WTC11 (cell line): ENCODE data around the gene SCYGR8. TPM values are rescaled to one million over a fixed set of nuclear protein-coding genes. Genes with fewer than 3 reads are reported as not detected.

Experiments
- ATAC-seq: fragments of 200-7000 bp; cut with Tn5 transposase; 2 replicates; pipeline ENCODE4 v1.10.0; 2021; ENCODE audit warnings: mild to moderate bottlenecking, moderate library complexity
- CTCF ChIA-PET: fragments of 300-600 bp; sonication (Branson Sonifier 250); formaldehyde crosslinking; loops from one replicate; lab custom pipeline; 2021; ENCODE audit warnings: antibody characterized with exemption; lab: Charles Lee
- POLR2A ChIA-PET: fragments of 350-600 bp; sonication (Branson Sonifier 250); formaldehyde crosslinking; loops from one replicate; lab custom pipeline; 2021; ENCODE audit warnings: antibody characterized with exemption; lab: Charles Lee
- DNase-seq: peaks from one replicate; pipeline ENCODE4 v3.0.0; 2021; ENCODE audit warnings: low spot score
- H3K27ac Mint-ChIP-seq: 2 replicates; pipeline ENCODE4 v1.8.0; 2021; ENCODE audit warnings: mixed read lengths
- H3K27me3 Mint-ChIP-seq: 2 replicates; pipeline ENCODE4 v1.8.0; 2021; ENCODE audit warnings: low read depth, mild to moderate bottlenecking, moderate library complexity, mixed read lengths
- H3K36me3 Mint-ChIP-seq: 2 replicates; pipeline ENCODE4 v1.8.0; 2021; ENCODE audit warnings: mixed read lengths
- H3K4me1 Mint-ChIP-seq: 2 replicates; pipeline ENCODE4 v1.8.0; 2022; ENCODE audit warnings: mixed read lengths
- H3K4me3 Mint-ChIP-seq: 2 replicates; pipeline ENCODE4 v1.8.0; 2021; ENCODE audit warnings: mild to moderate bottlenecking, moderate library complexity, mixed read lengths
- H3K9me3 Mint-ChIP-seq: 2 replicates; pipeline ENCODE4 v1.8.0; 2021; ENCODE audit warnings: mixed read lengths
- CREM ChIP-seq: sonication (generic); formaldehyde crosslinking; IDR thresholded peaks from 2 replicates; pipeline ENCODE4 v1.8.1; 2022; ENCODE audit warnings: mild to moderate bottlenecking, missing genetic modification reagents, moderate library complexity
- ESRRA ChIP-seq: sonication (generic); formaldehyde crosslinking; IDR thresholded peaks from 2 replicates; pipeline ENCODE4 v1.8.1; 2022; ENCODE audit warnings: mild to moderate bottlenecking, missing genetic modification reagents, borderline replicate concordance
- GTF2I ChIP-seq: fragments of 250-450 bp; sonication (Bioruptor Pico); conservative IDR thresholded peaks from 2 replicates; pipeline ENCODE4 v1.4.0; 2021; ENCODE audit warnings: mild to moderate bottlenecking
- MYBL2 ChIP-seq: sonication (generic); formaldehyde crosslinking; IDR thresholded peaks from 2 replicates; pipeline ENCODE4 v1.8.1; 2023; ENCODE audit warnings: mild to moderate bottlenecking, moderate library complexity, missing genetic modification reagents
- NFATC4 ChIP-seq: fragments of 250-450 bp; sonication (Bioruptor Pico); IDR thresholded peaks from 2 replicates; pipeline ENCODE4 v1.9.0; 2021; ENCODE audit warnings: mild to moderate bottlenecking
- NR3C1 ChIP-seq: sonication (generic); formaldehyde crosslinking; conservative IDR thresholded peaks from 2 replicates; pipeline ENCODE4 v1.8.1; 2023; ENCODE audit warnings: low read depth, mild to moderate bottlenecking, missing genetic modification reagents
- SOX15 ChIP-seq: fragments of 250-450 bp; sonication (Bioruptor Pico); IDR thresholded peaks from 2 replicates; pipeline ENCODE4 v1.9.0; 2021; ENCODE audit warnings: mild to moderate bottlenecking
- TEAD4 ChIP-seq: sonication (generic); formaldehyde crosslinking; IDR thresholded peaks from 2 replicates; pipeline ENCODE4 v1.8.0; 2022; ENCODE audit warnings: mild to moderate bottlenecking, missing genetic modification reagents
- ZNF281 ChIP-seq: sonication (generic); formaldehyde crosslinking; IDR thresholded peaks from 2 replicates; pipeline ENCODE4 v1.8.0; 2023; ENCODE audit warnings: mild to moderate bottlenecking, missing genetic modification reagents
- ZNF317 ChIP-seq: sonication (generic); formaldehyde crosslinking; IDR thresholded peaks from 2 replicates; pipeline ENCODE4 v1.8.1; 2023; ENCODE audit warnings: low read depth, mild to moderate bottlenecking, moderate library complexity, missing genetic modification reagents, borderline replicate concordance
- ZNF396 ChIP-seq: fragments of 250-450 bp; sonication (Bioruptor Pico); IDR thresholded peaks from 2 replicates; pipeline ENCODE4 v1.8.0; 2021; ENCODE audit warnings: mild to moderate bottlenecking, moderate library complexity, borderline replicate concordance
- ZNF416 ChIP-seq: fragments of 250-450 bp; sonication (Bioruptor Pico); IDR thresholded peaks from 2 replicates; pipeline ENCODE4 v1.9.0; 2021; ENCODE audit warnings: mild to moderate bottlenecking, inconsistent platforms
- ZNF671 ChIP-seq: fragments of 250-450 bp; sonication (Bioruptor Pico); IDR thresholded peaks from 2 replicates; pipeline ENCODE4 v1.8.0; 2021; ENCODE audit warnings: mild to moderate bottlenecking
- total RNA-seq: library from RNA; stranded (reverse); gene quantifications from 3 replicates; pipeline ENCODE4 v1.2.3, GENCODE V29; 2021
- TF ChIP-seq, protein P1 (sequence below): sonication (generic); formaldehyde crosslinking; IDR thresholded peaks from 2 replicates; pipeline ENCODE4 v1.8.0; 2022; ENCODE audit warnings: mild to moderate bottlenecking, missing genetic modification reagents
- TF ChIP-seq, protein P2 (sequence below): sonication (generic); formaldehyde crosslinking; IDR thresholded peaks from 2 replicates; pipeline ENCODE4 v1.8.1; 2022; ENCODE audit warnings: mild to moderate bottlenecking, moderate library complexity, missing genetic modification reagents
- TF ChIP-seq, protein P3 (sequence below): fragments of 250-450 bp; sonication (Bioruptor Pico); IDR thresholded peaks from 2 replicates; pipeline ENCODE4 v1.9.0; 2021; ENCODE audit warnings: mild to moderate bottlenecking
- TF ChIP-seq, protein P4 (sequence below): sonication (generic); formaldehyde crosslinking; IDR thresholded peaks from 2 replicates; pipeline ENCODE4 v1.8.1; 2023; ENCODE audit warnings: mild to moderate bottlenecking, moderate library complexity, missing genetic modification reagents
- TF ChIP-seq, protein P5 (sequence below): fragments of 200-600 bp; IDR thresholded peaks from 2 replicates; pipeline ENCODE4 v1.8.0; 2022; ENCODE audit warnings: antibody characterized with exemption

SCYGR8 gene
- total RNA-seq, 1 experiment from 2014 or later, result not detected

GRCh38 chr2:227759411-227760118, 13.9 kb downstream of the SCYGR8 start:
- H3K9me3 Mint-ChIP-seq, result no peaks in the 10 kb centered on the region; the same call in 1 of the 2 replicates
- no peaks in the 10 kb centered on the region; the same call in 1 of the 2 replicates for H3K27me3 Mint-ChIP-seq
- DNase-seq (no peak), ATAC-seq (peak; percentile 43)
- TF ChIP-seq ZNF396 (CRISPR knock-in tag) (no peak), ESRRA (CRISPR knock-in tag) (no peak), ZNF416 (CRISPR knock-in tag) (no peak), ZNF317 (CRISPR knock-in tag) (no peak), NR3C1 (CRISPR knock-in tag) (no peak), MYBL2 (CRISPR knock-in tag) (no peak), ZNF671 (CRISPR knock-in tag) (no peak), TEAD4 (CRISPR knock-in tag) (no peak), NFATC4 (CRISPR knock-in tag) (no peak), SOX15 (CRISPR knock-in tag) (no peak), CREM (CRISPR knock-in tag) (no peak), ZNF281 (no peak), GTF2I (no peak)
- TF ChIP-seq, protein P1, sequence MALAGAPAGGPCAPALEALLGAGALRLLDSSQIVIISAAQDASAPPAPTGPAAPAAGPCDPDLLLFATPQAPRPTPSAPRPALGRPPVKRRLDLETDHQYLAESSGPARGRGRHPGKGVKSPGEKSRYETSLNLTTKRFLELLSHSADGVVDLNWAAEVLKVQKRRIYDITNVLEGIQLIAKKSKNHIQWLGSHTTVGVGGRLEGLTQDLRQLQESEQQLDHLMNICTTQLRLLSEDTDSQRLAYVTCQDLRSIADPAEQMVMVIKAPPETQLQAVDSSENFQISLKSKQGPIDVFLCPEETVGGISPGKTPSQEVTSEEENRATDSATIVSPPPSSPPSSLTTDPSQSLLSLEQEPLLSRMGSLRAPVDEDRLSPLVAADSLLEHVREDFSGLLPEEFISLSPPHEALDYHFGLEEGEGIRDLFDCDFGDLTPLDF (CRISPR knock-in tag), result no peak
- TF ChIP-seq, protein P2, sequence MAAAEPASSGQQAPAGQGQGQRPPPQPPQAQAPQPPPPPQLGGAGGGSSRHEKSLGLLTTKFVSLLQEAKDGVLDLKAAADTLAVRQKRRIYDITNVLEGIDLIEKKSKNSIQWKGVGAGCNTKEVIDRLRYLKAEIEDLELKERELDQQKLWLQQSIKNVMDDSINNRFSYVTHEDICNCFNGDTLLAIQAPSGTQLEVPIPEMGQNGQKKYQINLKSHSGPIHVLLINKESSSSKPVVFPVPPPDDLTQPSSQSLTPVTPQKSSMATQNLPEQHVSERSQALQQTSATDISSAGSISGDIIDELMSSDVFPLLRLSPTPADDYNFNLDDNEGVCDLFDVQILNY, result no peak
- TF ChIP-seq, protein P3, sequence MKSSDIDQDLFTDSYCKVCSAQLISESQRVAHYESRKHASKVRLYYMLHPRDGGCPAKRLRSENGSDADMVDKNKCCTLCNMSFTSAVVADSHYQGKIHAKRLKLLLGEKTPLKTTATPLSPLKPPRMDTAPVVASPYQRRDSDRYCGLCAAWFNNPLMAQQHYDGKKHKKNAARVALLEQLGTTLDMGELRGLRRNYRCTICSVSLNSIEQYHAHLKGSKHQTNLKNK (CRISPR knock-in tag), result no peak
- TF ChIP-seq, protein P4, sequence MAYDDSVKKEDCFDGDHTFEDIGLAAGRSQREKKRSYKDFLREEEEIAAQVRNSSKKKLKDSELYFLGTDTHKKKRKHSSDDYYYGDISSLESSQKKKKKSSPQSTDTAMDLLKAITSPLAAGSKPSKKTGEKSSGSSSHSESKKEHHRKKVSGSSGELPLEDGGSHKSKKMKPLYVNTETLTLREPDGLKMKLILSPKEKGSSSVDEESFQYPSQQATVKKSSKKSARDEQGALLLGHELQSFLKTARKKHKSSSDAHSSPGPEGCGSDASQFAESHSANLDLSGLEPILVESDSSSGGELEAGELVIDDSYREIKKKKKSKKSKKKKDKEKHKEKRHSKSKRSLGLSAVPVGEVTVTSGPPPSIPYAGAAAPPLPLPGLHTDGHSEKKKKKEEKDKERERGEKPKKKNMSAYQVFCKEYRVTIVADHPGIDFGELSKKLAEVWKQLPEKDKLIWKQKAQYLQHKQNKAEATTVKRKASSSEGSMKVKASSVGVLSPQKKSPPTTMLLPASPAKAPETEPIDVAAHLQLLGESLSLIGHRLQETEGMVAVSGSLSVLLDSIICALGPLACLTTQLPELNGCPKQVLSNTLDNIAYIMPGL (CRISPR knock-in tag), result no peak
- TF ChIP-seq, protein P5, sequence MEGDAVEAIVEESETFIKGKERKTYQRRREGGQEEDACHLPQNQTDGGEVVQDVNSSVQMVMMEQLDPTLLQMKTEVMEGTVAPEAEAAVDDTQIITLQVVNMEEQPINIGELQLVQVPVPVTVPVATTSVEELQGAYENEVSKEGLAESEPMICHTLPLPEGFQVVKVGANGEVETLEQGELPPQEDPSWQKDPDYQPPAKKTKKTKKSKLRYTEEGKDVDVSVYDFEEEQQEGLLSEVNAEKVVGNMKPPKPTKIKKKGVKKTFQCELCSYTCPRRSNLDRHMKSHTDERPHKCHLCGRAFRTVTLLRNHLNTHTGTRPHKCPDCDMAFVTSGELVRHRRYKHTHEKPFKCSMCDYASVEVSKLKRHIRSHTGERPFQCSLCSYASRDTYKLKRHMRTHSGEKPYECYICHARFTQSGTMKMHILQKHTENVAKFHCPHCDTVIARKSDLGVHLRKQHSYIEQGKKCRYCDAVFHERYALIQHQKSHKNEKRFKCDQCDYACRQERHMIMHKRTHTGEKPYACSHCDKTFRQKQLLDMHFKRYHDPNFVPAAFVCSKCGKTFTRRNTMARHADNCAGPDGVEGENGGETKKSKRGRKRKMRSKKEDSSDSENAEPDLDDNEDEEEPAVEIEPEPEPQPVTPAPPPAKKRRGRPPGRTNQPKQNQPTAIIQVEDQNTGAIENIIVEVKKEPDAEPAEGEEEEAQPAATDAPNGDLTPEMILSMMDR, result no peak
- no peaks in the 10 kb centered on the region for H3K36me3 Mint-ChIP-seq
- H3K4me3 Mint-ChIP-seq, result no peak overlapping the region
- ChIA-PET POLR2A (no interaction called here), CTCF (interaction anchor here (1.3 to 1.7 kb wide), 2 partner anchors 14 to 101 kb away, joined by 4 to 8 read pairs; no protein-coding TSS in a partner anchor)
- peaks cover 40% of the 10 kb centered on the region for H3K4me1 Mint-ChIP-seq
- H3K27ac Mint-ChIP-seq, result peak overlapping the region; percentile 0; the same call in 1 of the 2 replicates
